ENCODE results near the gene GARRE1.

- TF ChIP-seq, protein P1, sequence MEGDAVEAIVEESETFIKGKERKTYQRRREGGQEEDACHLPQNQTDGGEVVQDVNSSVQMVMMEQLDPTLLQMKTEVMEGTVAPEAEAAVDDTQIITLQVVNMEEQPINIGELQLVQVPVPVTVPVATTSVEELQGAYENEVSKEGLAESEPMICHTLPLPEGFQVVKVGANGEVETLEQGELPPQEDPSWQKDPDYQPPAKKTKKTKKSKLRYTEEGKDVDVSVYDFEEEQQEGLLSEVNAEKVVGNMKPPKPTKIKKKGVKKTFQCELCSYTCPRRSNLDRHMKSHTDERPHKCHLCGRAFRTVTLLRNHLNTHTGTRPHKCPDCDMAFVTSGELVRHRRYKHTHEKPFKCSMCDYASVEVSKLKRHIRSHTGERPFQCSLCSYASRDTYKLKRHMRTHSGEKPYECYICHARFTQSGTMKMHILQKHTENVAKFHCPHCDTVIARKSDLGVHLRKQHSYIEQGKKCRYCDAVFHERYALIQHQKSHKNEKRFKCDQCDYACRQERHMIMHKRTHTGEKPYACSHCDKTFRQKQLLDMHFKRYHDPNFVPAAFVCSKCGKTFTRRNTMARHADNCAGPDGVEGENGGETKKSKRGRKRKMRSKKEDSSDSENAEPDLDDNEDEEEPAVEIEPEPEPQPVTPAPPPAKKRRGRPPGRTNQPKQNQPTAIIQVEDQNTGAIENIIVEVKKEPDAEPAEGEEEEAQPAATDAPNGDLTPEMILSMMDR (IDR thresholded peaks at IDR 0.05), result no peak
- no peak for TF ChIP-seq POLR2A (IDR thresholded peaks at IDR 0.05)
Measured at GRCh38 chr19:34257559-34257924, 3.2 kb downstream of the GARRE1 start.
